Left cardiac atrium (tissue), 4 donors: Measurements from ENCODE around the gene SLC39A11. TPM values are rescaled to one million over a fixed set of nuclear protein-coding genes. Genes with fewer than 3 reads are reported as not detected.
"Not testable (repeated sequence)": the region's sequence is repeated elsewhere in the genome, so short reads cannot be mapped to it uniquely, and the experiment has no call there.

Experiments
- ATAC-seq, 2 donors: fragments of 200-7000 bp; cut with Tn5 transposase; one replicate each; pipeline ENCODE4 v1.9.1; 2020; ENCODE audit warnings: mild to moderate bottlenecking in 2 of 2, moderate library complexity in 2 of 2
- DNase-seq: peaks from one replicate; pipeline ENCODE4 v3.0.0-alpha.2; 2020
- intact Hi-C, 2 donors: fragments of 100-400 bp; cut with DNase I; formaldehyde crosslinking; loops; one replicate each; pipeline versions ENCODE4 v1.14.1 to v1.15.1; 2022 to 2023
- total RNA-seq, 2 donors: library from RNA; stranded (reverse); fragmentation: NEBNext Ultra II Directional; extraction: Animal tissue kit (Norgen Biotek cat#: 25700); gene quantifications; one replicate each; pipeline ENCODE4 v1.2.1, GENCODE V29; 2021
- donor health status: DM: no; HTN: yes; CAD: no.
- donor health status: DM: no; HTN: yes; CAD: no; lungs with severe emphysema.
- donor health status: DM: yes; HTN: yes; CAD: no.
- donor health status: Dilated cardiomyopathy.

Gene SLC39A11
- total RNA-seq, 2 donors from 2014 or later: 11.3 to 11.7 TPM

DNA sequence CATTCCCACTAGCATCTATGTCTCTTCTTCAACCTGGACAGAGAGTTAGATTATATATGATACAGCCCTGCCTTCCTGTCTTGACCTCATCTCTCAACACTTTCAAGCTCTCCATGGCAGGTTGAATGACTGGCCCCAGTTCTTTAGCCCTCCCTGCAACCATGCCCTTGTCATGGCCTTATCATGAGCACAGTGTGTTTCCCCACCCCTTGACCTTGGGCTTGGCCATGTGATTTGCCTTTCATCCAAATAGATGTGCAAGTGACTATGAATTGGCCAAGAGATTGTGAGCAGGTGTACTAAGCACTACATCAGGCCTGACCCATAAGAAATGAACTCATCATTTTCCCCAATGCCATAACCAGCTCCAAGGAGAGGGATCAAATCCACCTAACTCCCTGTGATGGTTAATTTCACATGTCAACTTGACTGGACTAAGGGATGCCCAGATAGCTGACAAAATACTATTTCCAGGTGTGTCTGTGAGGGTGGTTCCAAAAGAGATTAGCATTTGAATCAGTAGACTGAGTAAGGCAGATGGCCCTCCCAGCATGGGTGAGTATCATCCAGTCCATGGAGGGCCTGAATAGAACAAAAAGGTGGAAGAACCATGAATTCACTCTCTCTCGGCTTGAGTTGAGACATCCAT, 97.4 kb downstream of the SLC39A11 start:
- DNase-seq: no peak
- intact Hi-C loops: no loop called here
- ATAC-seq: no peak

DNA sequence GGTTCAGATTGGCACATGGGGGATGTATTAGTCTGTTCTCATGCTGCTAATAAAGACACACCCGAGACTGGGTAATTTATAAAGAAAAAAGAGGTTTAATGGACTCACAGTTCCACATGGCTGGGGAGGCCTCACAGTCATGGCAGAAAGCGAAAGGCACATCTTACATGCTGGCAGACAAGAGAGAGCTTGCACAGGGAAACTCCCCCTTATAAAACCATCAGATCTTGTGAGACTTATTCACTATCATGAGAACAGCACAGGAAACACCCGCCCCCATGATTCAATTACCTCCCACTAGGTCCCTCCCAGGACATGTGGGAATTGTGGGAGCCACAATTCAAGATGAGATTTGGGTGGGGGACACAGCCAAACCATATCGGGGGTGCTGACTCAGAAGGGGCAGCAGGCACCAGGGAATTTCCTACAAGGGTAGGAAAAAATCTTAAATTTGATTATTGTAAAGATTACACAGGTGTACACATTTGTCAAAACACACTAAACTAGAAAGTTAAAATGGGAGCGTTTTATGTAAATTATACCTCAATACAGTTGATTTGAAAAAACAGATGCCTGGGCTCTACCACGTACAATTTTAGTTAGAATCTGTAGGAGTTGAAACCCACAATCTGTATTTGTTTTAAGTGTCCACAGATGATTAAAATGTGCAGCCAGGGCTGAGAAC, 99.6 kb downstream of the SLC39A11 start:
- ATAC-seq, DNase-seq, intact Hi-C loops: not testable (repeated sequence)

GRCh38 chr17:72991651-72992050, 100.8 kb downstream of the SLC39A11 start:
- DNase-seq: no peak
- no peak for ATAC-seq
- intact Hi-C loops: no loop called here

DNA sequence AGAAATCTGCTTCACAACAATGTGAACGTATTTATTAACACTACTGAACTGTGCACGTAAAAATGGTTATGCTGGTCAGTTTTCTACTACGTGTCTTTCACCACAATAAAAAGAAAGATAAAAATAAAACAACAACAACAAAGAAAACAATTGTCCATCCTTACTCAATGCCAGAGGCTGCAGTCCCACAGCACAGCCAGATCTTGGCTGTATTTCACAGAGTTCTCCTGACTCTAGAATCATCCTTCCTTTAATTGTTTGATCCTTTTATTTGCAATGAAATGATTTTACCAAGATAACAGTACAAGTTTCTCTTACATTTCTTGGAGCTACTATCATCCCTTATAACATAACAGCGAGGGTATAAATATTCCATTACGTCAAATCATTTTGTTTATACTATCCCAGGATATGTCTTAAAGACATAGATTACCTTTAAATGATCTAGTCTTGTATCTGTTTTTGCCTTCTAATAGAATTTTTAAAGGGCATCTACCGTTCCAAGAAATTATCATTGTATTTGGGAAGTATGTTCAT, 103.3 kb downstream of the SLC39A11 start:
- no peak for DNase-seq
- no peak for ATAC-seq
- intact Hi-C loops: loop anchor here in 1 of 2 donors (5.0 kb wide), 1 partner anchor 168 kb away; no protein-coding TSS in a partner anchor

DNA sequence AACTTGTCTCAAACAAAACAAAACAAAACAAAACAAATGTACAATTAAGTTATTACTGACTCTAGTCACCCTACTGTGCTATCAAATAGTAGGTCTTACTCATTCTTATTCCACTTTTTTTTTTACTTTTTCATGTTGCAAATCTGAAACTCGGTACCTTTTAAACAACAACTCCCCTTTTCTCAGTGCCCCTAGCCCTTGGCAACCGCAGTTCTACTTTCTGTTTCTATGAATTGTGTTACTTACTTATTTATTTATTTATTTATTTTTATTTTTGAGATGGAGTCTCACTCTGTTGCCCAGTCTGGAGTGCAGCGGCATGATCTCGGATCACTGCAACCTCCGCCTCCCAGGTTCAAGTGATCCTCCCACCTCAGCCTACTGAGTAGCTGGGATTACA, 104.0 kb downstream of the SLC39A11 start:
- DNase-seq (no peak), ATAC-seq (no peak)
- intact Hi-C loops: loop anchor here in 1 of 2 donors (5.0 kb wide), 1 partner anchor 169 kb away; no protein-coding TSS in a partner anchor

- intact Hi-C loops: loop anchor here in 1 of 2 donors (5.0 kb wide), 1 partner anchor 170 kb away; no protein-coding TSS in a partner anchor
- no peak for ATAC-seq
- DNase-seq: no peak
Measured at GRCh38 chr17:72987166-72987565, 105.3 kb downstream of the SLC39A11 start.

- ATAC-seq (peak; percentile 71 to 91), DNase-seq (peak; percentile 67)
- intact Hi-C loops: loop anchor here in 1 of 2 donors (5.0 kb wide), 1 partner anchor 171 kb away; no protein-coding TSS in a partner anchor
Measured at GRCh38 chr17:72985882-72986720, 106.4 kb downstream of the SLC39A11 start.

- DNase-seq (no peak), ATAC-seq (no peak)
- intact Hi-C loops: loop anchor here in 1 of 2 donors (5.0 kb wide), 1 partner anchor 172 kb away; no protein-coding TSS in a partner anchor
Measured at GRCh38 chr17:72984926-72985325, 107.6 kb downstream of the SLC39A11 start.

GRCh38 chr17:72984145-72984925, 108.2 kb downstream of the SLC39A11 start:
- intact Hi-C loops: no loop called here
- ATAC-seq (no peak), DNase-seq (no peak)

DNA sequence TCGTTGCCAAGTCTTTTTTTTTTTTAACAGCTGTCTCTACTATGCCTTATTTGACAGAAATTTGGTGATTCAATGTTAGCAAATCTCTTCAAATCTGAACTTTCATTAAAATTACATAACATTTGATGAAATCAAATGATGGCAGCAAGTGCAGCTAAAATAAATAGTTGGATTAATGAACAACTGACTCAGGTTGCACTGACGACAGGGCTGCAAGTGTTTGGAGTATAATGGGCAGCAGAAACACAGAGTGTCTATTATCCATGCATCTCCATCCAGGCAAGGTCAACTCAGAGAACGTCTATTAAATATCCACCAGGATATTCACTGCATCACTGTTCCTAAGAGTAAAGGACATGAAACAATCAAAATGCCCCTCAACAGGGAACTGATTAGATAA, 109.8 kb downstream of the SLC39A11 start:
- intact Hi-C loops: no loop called here
- DNase-seq (no peak), ATAC-seq (no peak)

GRCh38 chr17:72978593-72979218, 113.8 kb downstream of the SLC39A11 start:
- intact Hi-C loops: no loop called here
- ATAC-seq: no peak
- no peak for DNase-seq

- intact Hi-C loops: no loop called here
- DNase-seq (no peak), ATAC-seq (peak in 1 of 2 donors; percentile 14)
Measured at GRCh38 chr17:72977771-72978417, 114.6 kb downstream of the SLC39A11 start.

DNA sequence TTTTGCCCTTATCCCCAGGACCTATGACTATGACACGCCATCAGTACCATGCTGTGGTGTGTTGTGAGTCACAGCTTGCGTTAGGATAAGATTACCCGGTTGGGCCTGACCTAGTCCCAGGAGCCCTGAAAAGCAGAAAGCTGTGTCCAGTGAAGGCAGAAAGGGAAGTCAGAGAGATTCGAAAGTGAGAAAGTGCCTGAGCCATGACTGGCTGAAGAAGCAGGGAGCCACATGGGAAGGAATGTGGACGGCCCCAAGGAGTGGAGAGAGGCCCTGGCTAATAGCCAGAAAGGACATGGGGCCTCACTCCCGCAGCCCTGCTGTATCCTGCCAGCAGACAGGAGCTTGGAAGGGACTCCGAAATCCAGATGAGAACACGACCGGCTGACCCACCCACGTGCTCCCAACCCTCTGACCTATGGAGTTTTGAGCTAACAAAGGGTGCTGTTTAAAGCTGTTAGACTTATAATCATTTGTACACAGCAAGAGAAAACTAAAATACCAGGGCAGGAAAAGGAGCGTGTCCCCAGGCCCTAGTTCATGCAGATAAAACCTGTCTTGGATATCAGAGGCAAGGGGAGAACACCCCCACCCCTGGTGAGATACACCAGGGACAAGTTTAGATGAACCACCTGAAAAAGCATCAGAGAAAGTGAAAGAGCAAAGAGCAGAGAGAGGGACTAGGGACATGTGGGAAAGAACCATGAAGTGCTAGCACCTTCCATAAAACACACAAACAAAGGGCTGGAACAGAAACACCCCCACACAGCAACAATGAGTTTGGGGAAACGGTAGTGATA, 115.3 kb downstream of the SLC39A11 start:
- intact Hi-C loops: no loop called here
- DNase-seq (peak; percentile 59), ATAC-seq (peak; percentile 90 to 93)

DNA sequence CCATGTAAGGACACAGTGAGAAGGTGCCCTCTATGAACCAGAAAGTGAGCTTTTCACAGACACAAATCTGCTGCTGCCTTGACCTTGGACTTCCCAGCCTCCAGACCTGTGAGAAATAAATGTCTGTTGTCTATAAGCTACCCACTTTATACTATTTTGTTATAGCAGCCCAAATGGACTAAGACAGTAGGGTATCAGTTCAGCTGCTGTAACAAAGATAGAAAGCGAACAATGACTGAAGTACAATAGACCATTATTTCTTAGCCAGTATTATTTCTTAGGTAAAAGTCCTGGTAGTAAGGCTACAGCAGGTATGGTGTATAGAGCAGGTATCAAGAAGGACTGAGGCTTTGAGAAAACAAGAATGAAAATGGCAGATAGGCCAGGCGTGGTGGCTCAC, 117.0 kb downstream of the SLC39A11 start:
- DNase-seq (no peak), ATAC-seq (no peak)
- intact Hi-C loops: no loop called here

DNA sequence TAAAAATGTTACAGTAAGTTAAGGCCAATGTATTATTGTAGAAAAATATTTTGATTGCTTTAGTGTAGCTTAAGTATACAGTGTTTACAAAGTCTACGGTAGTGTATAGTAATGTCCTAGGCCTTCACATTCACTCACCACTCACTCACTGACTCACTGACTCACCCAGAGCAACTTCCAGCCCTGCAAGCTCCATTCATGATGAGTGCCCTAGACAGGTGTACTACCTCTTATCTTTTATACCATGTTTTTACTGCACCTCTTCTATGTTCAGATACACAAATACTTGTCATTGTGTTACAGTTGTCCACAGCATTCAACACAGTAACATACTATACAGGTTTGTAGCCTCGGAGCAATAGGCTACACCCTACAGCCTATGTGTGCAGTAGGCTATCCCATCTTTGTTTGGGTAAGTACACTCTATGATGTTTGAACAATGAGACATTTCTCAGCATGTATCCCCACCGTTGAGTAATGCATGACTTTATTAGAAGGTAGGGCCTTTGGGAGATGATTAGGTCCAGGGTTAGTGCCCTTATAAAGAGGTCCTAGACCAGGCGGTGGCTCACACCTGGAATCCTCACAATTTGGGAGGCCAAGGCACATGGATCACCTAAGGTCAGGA, 117.8 kb downstream of the SLC39A11 start:
- intact Hi-C loops: no loop called here

DNA sequence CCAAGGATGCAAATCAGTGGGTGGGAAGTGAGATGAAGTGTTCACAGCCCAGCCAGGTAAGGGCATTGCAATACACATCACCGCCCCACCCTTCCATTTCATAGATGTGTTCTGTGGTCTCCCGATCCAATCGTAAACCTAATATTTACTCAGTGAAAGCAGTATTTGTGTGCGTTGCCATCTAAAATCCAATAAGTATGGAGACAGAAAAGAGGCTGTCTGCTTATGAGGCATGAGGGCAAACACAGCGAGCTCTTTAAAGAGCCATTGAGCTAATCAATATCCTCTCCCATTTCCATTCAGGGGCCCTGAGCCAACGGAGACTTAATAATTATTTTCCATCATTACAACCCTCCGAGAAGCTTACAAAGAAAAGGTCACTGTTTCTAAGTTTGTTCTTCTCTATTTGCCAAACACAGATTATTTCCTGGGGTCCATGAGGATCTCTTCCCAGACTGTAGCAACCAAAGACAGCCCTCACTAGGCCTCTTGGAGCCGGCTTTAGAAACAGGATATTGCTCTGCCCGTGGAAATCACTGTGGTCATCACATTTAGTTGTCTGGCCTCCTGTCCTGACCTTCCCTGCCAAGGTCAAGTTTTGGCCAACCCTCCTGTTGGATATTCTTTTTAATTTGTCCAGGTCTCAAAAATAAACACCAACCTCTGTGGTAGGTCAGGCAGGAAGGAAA, 120.1 kb downstream of the SLC39A11 start:
- ATAC-seq (no peak), DNase-seq (no peak)
- intact Hi-C loops: no loop called here

More for the DNA sequence above, 117.8 kb downstream of the SLC39A11 start:
- DNase-seq (no peak), ATAC-seq (no peak)
